Astrocyte (in vitro differentiated cells and primary cell): Measurements from ENCODE around the gene UGT1A3. TPM values are rescaled to one million over a fixed set of nuclear protein-coding genes. Genes with fewer than 3 reads are reported as not detected.

Experiments
- DNase-seq: peaks from one replicate; pipeline ENCODE4 v3.0.0-alpha.2; 2010; ENCODE audit warnings: low read depth
- FAIRE-seq: peaks from 2 replicates; lab custom pipeline; 2011; peaks lifted over from hg19 to GRCh38; lab: Jason Lieb, UNC
- H2AFZ ChIP-seq: 2 replicates; pipeline ENCODE4 v1.6.0; 2012; ENCODE audit warnings: low read depth, low read length, inconsistent platforms
- H3K27ac ChIP-seq: 2 replicates; pipeline ENCODE4 v1.5.1; 2011; ENCODE audit warnings: low read depth, low read length, inconsistent platforms
- H3K27me3 ChIP-seq: 2 replicates; pipeline ENCODE4 v1.6.0; 2011; ENCODE audit warnings: low read length, inconsistent platforms; ENCODE audit not compliant: insufficient read depth
- H3K36me3 ChIP-seq: 2 replicates; pipeline ENCODE4 v1.5.1; 2011; ENCODE audit warnings: low read length, inconsistent platforms; ENCODE audit not compliant: insufficient read depth
- H3K4me1 ChIP-seq: 2 replicates; pipeline ENCODE4 v1.5.1; 2011; ENCODE audit warnings: low read length, inconsistent platforms; ENCODE audit not compliant: insufficient read depth
- H3K4me2 ChIP-seq: 2 replicates; pipeline ENCODE4 v1.6.0; 2012; ENCODE audit warnings: low read length, inconsistent platforms
- H3K4me3 ChIP-seq: 2 replicates; pipeline ENCODE4 v1.5.1; 2011; ENCODE audit warnings: low read depth, mild to moderate bottlenecking, low read length, inconsistent platforms; ENCODE audit not compliant: insufficient read depth
- H3K79me2 ChIP-seq: 2 replicates; pipeline ENCODE4 v1.6.0; 2012; ENCODE audit warnings: mild to moderate bottlenecking, low read length, inconsistent platforms; ENCODE audit not compliant: insufficient read depth
- H3K9ac ChIP-seq: 2 replicates; pipeline ENCODE4 v1.6.0; 2012; ENCODE audit warnings: mild to moderate bottlenecking, low read length, inconsistent platforms
- H3K9me3 ChIP-seq: 2 replicates; pipeline ENCODE4 v1.5.1; 2012; ENCODE audit warnings: low read depth, mild to moderate bottlenecking, low read length, inconsistent platforms; ENCODE audit not compliant: insufficient read depth
- H4K20me1 ChIP-seq: 2 replicates; pipeline ENCODE4 v1.6.0; 2012; ENCODE audit warnings: low read length, inconsistent platforms; ENCODE audit not compliant: insufficient read depth
- H3K27ac Mint-ChIP-seq: one replicate; pipeline ENCODE4 v1.8.0; 2021; ENCODE audit warnings: mild to moderate bottlenecking, mixed read lengths; ENCODE audit not compliant: unreplicated experiment
- H3K27me3 Mint-ChIP-seq: one replicate; pipeline ENCODE4 v1.8.0; 2021; ENCODE audit warnings: low read depth, mixed read lengths; ENCODE audit not compliant: unreplicated experiment
- H3K36me3 Mint-ChIP-seq: one replicate; pipeline ENCODE4 v1.8.0; 2021; ENCODE audit warnings: low read depth, mixed read lengths; ENCODE audit not compliant: unreplicated experiment
- H3K4me1 Mint-ChIP-seq: one replicate; pipeline ENCODE4 v1.8.0; 2021; ENCODE audit warnings: low read depth, mixed read lengths; ENCODE audit not compliant: unreplicated experiment
- H3K4me3 Mint-ChIP-seq: one replicate; pipeline ENCODE4 v1.8.0; 2021; ENCODE audit warnings: mild to moderate bottlenecking, moderate library complexity, mixed read lengths; ENCODE audit not compliant: unreplicated experiment
- H3K9me3 Mint-ChIP-seq: one replicate; pipeline ENCODE4 v1.8.0; 2021; ENCODE audit warnings: mild to moderate bottlenecking, mixed read lengths; ENCODE audit not compliant: unreplicated experiment
- CTCF ChIP-seq: IDR thresholded peaks from 2 replicates; pipeline ENCODE4 v1.5.1; 2011; ENCODE audit warnings: low read depth, mild to moderate bottlenecking, inconsistent platforms, low read length, moderate library complexity; ENCODE audit not compliant: insufficient read depth
- EZH2 ChIP-seq: IDR thresholded peaks from 2 replicates; pipeline ENCODE4 v1.6.1; 2012; ENCODE audit warnings: mild to moderate bottlenecking, low read length, inconsistent platforms; ENCODE audit not compliant: insufficient read depth
- total RNA-seq: library from RNA; stranded (reverse); gene quantifications from 2 replicates; pipeline ENCODE4 v1.2.1, GENCODE V29; 2021

The UGT1A3 gene
- total RNA-seq, 1 donor from 2014 or later: not detected

- Mint-ChIP-seq H3K4me3 (no peak overlapping the region), H3K9me3 (peaks cover 13% of the 10 kb centered on the region)
- no peak for FAIRE-seq
These were observed 26.2 kb downstream of the UGT1A3 start for GRCh38 chr2:233754872-233755611.

DNA sequence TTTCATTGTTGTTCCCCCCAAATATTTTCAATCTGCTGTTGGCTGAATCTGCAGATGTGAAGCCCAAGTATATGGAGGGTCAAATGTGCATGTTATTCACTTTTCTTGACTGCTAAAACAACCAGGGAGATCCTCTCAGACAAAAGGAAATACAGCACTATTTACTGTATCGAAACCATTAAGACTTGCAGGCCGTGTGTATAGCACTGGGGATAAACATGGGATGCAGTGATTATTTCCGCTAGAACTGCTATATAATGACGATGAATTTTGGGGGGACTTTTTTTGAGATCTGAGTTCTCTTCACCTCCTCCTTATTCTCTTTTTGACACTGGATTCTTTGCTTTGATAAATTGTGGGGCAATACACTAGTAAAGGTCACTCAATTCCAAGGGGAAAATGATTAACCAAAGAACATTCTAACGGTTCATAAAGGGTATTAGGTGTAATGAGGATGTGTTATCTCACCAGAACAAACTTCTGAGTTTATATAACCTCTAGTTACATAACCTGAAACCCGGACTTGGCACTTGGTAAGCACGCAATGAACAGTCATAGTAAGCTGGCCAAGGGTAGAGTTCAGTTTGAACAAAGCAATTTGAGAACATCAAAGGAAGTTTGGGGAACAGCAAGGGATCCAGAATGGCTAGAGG is 27.7 kb downstream of the UGT1A3 start:
- FAIRE-seq (no peak), DNase-seq (no peak)
- Histone ChIP-seq H2AFZ (no peak overlapping the region), H3K4me2 (no peak overlapping the region), H3K9me3 (no peaks in the 10 kb centered on the region), H4K20me1 (no peaks in the 10 kb centered on the region), H3K79me2 (no peaks in the 10 kb centered on the region), H3K36me3 (no peaks in the 10 kb centered on the region), H3K9ac (no peak overlapping the region), H3K4me1 (no peaks in the 10 kb centered on the region), H3K27me3 (peaks cover 5% of the 10 kb centered on the region), H3K27ac (no peak overlapping the region), H3K4me3 (no peak overlapping the region)
- H3K4me3 Mint-ChIP-seq: no peak overlapping the region
- peaks cover 5% of the 10 kb centered on the region for H3K9me3 Mint-ChIP-seq
- no peaks in the 10 kb centered on the region for H3K4me1 Mint-ChIP-seq
- no peaks in the 10 kb centered on the region for H3K36me3 Mint-ChIP-seq
- TF ChIP-seq EZH2 (no peak), CTCF (no peak)
- H3K27ac Mint-ChIP-seq: no peak overlapping the region
- peaks cover 12% of the 10 kb centered on the region for H3K27me3 Mint-ChIP-seq

More at GRCh38 chr2:233754872-233755611, 26.2 kb downstream of the UGT1A3 start:
- Mint-ChIP-seq H3K4me1 (no peaks in the 10 kb centered on the region), H3K27ac (no peak overlapping the region), H3K36me3 (no peaks in the 10 kb centered on the region), H3K27me3 (peaks cover 12% of the 10 kb centered on the region)
- no peaks in the 10 kb centered on the region for H3K4me1 ChIP-seq
- H3K79me2 ChIP-seq: no peaks in the 10 kb centered on the region
- H4K20me1 ChIP-seq: no peaks in the 10 kb centered on the region
- no peak overlapping the region for H3K27ac ChIP-seq
- no peak overlapping the region for H3K4me2 ChIP-seq
- DNase-seq: no peak
- TF ChIP-seq EZH2: no peak
- no peak overlapping the region for H2AFZ ChIP-seq
- H3K9me3 ChIP-seq: no peaks in the 10 kb centered on the region
- no peak overlapping the region for H3K4me3 ChIP-seq
- no peak overlapping the region for H3K9ac ChIP-seq
- peaks cover 5% of the 10 kb centered on the region for H3K27me3 ChIP-seq
- no peaks in the 10 kb centered on the region for H3K36me3 ChIP-seq

- no peaks in the 10 kb centered on the region for H3K4me1 Mint-ChIP-seq
- DNase-seq: no peak
- Histone ChIP-seq H3K27me3 (peaks cover 5% of the 10 kb centered on the region), H3K4me3 (no peak overlapping the region), H3K4me2 (no peak overlapping the region), H2AFZ (no peak overlapping the region), H3K79me2 (no peaks in the 10 kb centered on the region), H3K36me3 (no peaks in the 10 kb centered on the region), H3K9me3 (no peaks in the 10 kb centered on the region), H3K9ac (no peak overlapping the region), H4K20me1 (no peaks in the 10 kb centered on the region), H3K4me1 (no peaks in the 10 kb centered on the region), H3K27ac (no peak overlapping the region)
- H3K9me3 Mint-ChIP-seq: peaks cover under 1% of the 10 kb centered on the region
- no peak for FAIRE-seq
- no peaks in the 10 kb centered on the region for H3K36me3 Mint-ChIP-seq
- peaks cover 12% of the 10 kb centered on the region for H3K27me3 Mint-ChIP-seq
- no peak overlapping the region for H3K4me3 Mint-ChIP-seq
- H3K27ac Mint-ChIP-seq: no peak overlapping the region
- TF ChIP-seq CTCF: no peak
These were observed 29.3 kb downstream of the UGT1A3 start for GRCh38 chr2:233758141-233758540.
